AG10803 (cell line): ENCODE data around the gene FKBP5.

Source experiments
- DNase-seq: peaks from one replicate; pipeline ENCODE4 v3.0.0; 2010; ENCODE audit warnings: low read depth
- H3K4me3 ChIP-seq: 2 replicates; pipeline ENCODE4 v1.5.1; 2011; ENCODE audit warnings: mild to moderate bottlenecking, low read length, control low read depth
- TF ChIP-seq, protein P1 (sequence below): conservative IDR thresholded peaks from 2 replicates; pipeline ENCODE4 v1.5.1; 2011; ENCODE audit warnings: mild to moderate bottlenecking, low read length, control low read depth, inconsistent platforms

FKBP5 gene

DNA sequence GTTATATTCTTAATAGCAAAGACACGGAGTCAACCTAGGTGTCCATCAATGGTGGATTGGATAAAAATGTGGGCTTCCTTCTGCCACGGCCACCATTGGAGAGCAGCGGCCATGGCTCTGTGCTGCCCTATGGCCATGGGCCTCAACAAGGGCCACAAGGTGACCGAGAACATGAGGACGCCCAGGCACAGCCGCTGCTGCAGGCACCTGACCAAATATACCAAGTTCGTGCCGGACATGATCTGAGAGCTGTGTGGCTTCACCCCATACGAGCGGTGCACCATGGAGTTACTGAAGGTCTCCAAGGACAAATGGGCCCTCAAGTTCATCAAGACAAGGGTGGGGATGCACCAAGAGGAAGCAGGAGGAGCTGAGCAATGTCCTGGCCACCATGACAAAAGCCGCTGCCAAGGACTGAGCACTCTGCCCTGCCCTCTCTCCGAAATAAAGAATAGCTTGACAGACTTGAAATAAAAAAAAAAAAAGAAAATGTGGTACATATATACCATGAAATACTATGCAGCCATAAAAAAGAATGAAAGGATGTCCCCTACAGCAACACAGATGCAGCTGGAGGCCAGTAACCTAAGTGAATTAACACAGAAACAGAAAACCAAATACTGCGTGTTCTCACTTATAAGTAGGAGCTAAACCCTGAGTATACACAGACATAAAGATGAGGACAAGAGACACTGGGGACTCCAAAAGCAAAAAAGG is 81.0 kb downstream of the FKBP5 start:
- DNase-seq = no peak
- TF ChIP-seq, protein P1, sequence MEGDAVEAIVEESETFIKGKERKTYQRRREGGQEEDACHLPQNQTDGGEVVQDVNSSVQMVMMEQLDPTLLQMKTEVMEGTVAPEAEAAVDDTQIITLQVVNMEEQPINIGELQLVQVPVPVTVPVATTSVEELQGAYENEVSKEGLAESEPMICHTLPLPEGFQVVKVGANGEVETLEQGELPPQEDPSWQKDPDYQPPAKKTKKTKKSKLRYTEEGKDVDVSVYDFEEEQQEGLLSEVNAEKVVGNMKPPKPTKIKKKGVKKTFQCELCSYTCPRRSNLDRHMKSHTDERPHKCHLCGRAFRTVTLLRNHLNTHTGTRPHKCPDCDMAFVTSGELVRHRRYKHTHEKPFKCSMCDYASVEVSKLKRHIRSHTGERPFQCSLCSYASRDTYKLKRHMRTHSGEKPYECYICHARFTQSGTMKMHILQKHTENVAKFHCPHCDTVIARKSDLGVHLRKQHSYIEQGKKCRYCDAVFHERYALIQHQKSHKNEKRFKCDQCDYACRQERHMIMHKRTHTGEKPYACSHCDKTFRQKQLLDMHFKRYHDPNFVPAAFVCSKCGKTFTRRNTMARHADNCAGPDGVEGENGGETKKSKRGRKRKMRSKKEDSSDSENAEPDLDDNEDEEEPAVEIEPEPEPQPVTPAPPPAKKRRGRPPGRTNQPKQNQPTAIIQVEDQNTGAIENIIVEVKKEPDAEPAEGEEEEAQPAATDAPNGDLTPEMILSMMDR = no peak
- H3K4me3 ChIP-seq = no peak overlapping the region

- DNase-seq = no peak
- TF ChIP-seq, protein P1 = no peak
- H3K4me3 ChIP-seq = no peak overlapping the region
Observed at GRCh38 chr6:35605600-35605999, 83.1 kb downstream of the FKBP5 start.

DNA sequence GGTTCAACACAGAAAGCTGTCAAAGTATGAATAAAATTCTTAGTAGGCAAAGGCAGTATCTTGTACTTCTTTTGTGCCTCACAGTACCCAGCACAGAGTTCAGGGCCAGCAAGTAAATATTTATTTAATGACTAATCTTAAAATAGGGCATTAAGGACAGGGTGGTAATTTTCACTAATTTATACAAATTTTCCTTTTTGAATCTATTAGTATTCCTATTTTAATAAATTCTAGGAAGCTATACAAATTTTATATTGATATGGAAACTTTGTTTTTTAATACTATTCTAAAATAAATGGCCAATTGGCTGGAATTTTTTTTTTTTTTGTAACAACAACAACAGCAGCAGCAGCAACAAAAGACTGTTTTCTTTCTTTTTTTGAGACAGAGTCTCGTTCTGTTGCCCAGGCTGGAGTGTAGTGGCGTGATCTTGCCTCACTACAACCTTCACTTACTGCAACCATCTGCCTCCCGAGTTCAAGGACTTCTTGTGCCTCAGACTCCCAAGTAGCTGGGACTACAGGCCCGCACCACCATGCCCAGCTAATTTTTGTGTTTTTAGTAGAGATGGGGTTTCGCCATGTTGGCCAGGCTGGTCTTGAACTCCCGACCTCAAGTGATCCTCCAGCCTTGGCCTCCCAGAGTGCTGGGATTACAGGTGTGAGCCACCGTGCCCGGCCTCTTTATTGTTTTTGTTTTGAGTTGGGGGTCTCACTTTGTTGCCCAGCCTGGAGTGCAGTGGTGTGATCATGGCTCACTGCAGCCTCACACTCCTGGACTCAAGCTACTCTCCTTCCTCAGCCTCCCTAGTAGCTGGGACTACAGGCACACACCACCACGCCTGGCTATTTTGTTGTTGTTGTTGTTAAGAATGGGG is 85.2 kb downstream of the FKBP5 start:
- H3K4me3 ChIP-seq = no peak overlapping the region
- TF ChIP-seq, protein P1 = no peak
- DNase-seq = no peak

DNA sequence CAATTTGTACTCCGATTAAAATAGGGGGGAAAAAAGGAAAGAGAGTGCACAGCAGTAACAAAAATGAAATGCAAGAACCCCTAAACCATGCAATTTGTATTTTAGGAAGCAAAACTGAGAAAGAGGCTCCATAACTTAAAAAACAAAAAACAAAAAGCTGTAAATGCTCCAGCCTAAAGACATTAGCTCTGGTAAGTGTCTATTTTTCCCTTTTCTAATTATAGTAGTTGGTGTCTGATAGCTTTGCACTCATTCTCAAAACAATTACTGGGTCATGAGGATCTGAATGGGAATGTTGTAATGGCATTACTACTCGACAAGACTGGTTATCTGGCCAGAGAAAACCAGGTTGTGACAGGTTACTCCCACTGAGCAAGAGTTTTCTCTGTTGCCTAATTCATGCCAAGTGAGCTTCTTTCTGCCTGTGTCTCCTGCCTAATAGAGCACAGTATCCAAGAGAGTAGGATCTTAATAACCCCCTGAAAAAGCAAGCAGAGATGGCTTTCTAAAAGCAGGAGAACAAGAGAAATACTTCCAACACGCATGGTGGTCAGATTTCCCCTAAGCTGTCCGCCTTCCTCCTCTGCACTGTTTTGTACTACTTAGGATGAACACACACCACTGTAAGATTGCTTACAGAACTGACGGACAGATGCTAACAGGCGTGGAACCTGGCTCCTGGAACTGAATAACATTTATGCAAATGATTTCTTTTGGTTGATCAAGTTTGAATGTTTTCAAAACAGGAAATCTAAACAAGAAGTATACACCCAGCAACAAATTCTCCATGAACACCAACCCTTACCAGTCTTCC is 86.4 kb downstream of the FKBP5 start:
- peak overlapping the region; percentile 26 for H3K4me3 ChIP-seq
- peak; percentile 35 for DNase-seq
- TF ChIP-seq, protein P1 = no peak

- TF ChIP-seq, protein P1 = no peak
- peak; percentile 83 for DNase-seq
- peak overlapping the region; percentile 26 for H3K4me3 ChIP-seq
Observed at GRCh38 chr6:35601331-35602132, 87.2 kb downstream of the FKBP5 start.

GRCh38 chr6:35600659-35601125 is 88.0 kb downstream of the FKBP5 start:
- DNase-seq = no peak
- TF ChIP-seq, protein P1 = no peak
- no peak overlapping the region for H3K4me3 ChIP-seq
